AG04449 (cell line): ENCODE measurements around the gene XNDC1N.

Experiments used
- CTCF ChIA-PET: fragments of 350-600 bp; formaldehyde crosslinking; extraction: SDS; loops from one replicate; lab custom pipeline; 2021; ENCODE audit warnings: antibody characterized with exemption; lab: Yijun Ruan, JAX
- POLR2A ChIA-PET: fragments of 400-600, 350-600 bp; formaldehyde crosslinking; extraction: SDS; loops from one replicate; lab custom pipeline; 2020; ENCODE audit warnings: antibody characterized with exemption, inconsistent platforms; lab: Yijun Ruan, JAX
- DNase-seq: peaks from one replicate; pipeline ENCODE4 v3.0.0-alpha.2; 2010; ENCODE audit warnings: low read depth, low spot score
- H3K4me3 ChIP-seq: 2 replicates; pipeline ENCODE4 v1.5.1; 2011; ENCODE audit warnings: low read depth, mild to moderate bottlenecking, control low read depth, low read length
- TF ChIP-seq, protein P1 (sequence below): IDR thresholded peaks from one replicate; pipeline ENCODE4 v1.5.1; 2011; ENCODE audit warnings: mild to moderate bottlenecking, moderate library complexity, low read length, control low read depth, inconsistent platforms; ENCODE audit not compliant: insufficient read depth; ENCODE audit errors: missing control alignments

The XNDC1N gene

GRCh38 chr11:71948314-71949027 lies 20.1 kb upstream of the XNDC1N start:
- DNase-seq: no peak
- no peak overlapping the region for H3K4me3 ChIP-seq
- TF ChIP-seq, protein P1, sequence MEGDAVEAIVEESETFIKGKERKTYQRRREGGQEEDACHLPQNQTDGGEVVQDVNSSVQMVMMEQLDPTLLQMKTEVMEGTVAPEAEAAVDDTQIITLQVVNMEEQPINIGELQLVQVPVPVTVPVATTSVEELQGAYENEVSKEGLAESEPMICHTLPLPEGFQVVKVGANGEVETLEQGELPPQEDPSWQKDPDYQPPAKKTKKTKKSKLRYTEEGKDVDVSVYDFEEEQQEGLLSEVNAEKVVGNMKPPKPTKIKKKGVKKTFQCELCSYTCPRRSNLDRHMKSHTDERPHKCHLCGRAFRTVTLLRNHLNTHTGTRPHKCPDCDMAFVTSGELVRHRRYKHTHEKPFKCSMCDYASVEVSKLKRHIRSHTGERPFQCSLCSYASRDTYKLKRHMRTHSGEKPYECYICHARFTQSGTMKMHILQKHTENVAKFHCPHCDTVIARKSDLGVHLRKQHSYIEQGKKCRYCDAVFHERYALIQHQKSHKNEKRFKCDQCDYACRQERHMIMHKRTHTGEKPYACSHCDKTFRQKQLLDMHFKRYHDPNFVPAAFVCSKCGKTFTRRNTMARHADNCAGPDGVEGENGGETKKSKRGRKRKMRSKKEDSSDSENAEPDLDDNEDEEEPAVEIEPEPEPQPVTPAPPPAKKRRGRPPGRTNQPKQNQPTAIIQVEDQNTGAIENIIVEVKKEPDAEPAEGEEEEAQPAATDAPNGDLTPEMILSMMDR: no peak
- CTCF ChIA-PET: interaction anchor here (0.7 to 0.9 kb wide), 2 partner anchors 29 to 30 kb away, joined by 3 read pairs; no protein-coding TSS in a partner anchor
- POLR2A ChIA-PET: interaction anchor here (1.0 kb wide), 1 partner anchor 15 kb away, joined by 4 read pairs; no protein-coding TSS in a partner anchor

DNA sequence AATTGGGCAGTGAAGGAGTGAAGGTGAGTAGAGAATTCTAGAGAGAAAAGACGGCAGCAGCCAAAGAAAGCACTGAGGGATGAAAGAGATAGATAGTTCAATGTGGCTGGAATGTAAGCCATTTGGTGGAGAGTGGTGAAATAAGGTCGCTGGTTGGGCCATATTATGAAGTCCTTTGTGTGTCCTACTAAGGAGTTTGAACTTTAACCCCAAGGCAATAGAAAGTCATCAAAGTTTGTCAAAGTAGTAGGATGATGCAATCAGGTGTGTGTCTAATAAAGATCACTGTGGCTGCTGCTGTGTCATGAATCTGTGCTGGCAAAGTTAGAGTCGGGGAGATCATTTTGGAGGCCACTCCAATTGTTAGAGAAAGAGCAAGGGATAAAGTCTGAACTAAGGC lies 19.1 kb upstream of the XNDC1N start:
- ChIA-PET CTCF (no interaction called here), POLR2A (interaction anchor here (1.0 kb wide), 1 partner anchor 19 kb away, joined by 3 read pairs; the partner anchor contains the start of gene XNDC1N)
- H3K4me3 ChIP-seq: no peak overlapping the region
- DNase-seq: no peak
- TF ChIP-seq, protein P1: no peak

DNA sequence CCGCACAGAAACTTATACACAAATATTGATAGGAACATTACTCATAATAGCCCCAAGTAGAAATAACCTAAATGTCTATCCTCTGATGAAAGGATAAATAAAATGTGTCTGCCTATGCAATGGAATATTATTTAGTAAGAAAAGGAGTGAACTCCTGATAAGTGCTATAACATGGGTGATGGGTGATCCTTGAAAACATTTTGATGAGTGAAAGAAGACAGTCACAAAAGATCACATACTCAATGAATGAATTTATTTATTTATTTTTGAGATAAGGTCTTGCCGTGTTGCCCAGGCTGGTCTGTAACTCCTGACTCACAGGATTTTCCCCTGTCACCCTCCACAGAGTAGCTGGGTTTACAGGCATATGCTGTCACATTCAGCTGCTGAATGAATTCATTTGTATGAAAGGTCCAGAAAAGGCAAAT lies 17.8 kb upstream of the XNDC1N start:
- POLR2A ChIA-PET: interaction anchor here (1.0 kb wide), 1 partner anchor 18 kb away, joined by 3 read pairs; the partner anchor contains the start of gene XNDC1N
- H3K4me3 ChIP-seq: no peak overlapping the region
- TF ChIP-seq, protein P1: no peak
- CTCF ChIA-PET: interaction anchor here (1.4 kb wide), 1 partner anchor 82 kb away, joined by 4 read pairs; no protein-coding TSS in a partner anchor
- DNase-seq: no peak

GRCh38 chr11:71940561-71941219 lies 12.3 kb upstream of the XNDC1N start:
- POLR2A ChIA-PET: no interaction called here
- CTCF ChIA-PET: interaction anchor here (1.1 kb wide), 1 partner anchor 490 kb away, joined by 3 read pairs; no protein-coding TSS in a partner anchor
- no peak for DNase-seq

GRCh38 chr11:71937826-71938225 lies 9.4 kb upstream of the XNDC1N start:
- H3K4me3 ChIP-seq: no peak overlapping the region
- TF ChIP-seq, protein P1: no peak
- ChIA-PET POLR2A (no interaction called here), CTCF (no interaction called here)
- DNase-seq: no peak

More at GRCh38 chr11:71940561-71941219, 12.3 kb upstream of the XNDC1N start:
- H3K4me3 ChIP-seq: no peak overlapping the region
- TF ChIP-seq, protein P1: no peak

DNA sequence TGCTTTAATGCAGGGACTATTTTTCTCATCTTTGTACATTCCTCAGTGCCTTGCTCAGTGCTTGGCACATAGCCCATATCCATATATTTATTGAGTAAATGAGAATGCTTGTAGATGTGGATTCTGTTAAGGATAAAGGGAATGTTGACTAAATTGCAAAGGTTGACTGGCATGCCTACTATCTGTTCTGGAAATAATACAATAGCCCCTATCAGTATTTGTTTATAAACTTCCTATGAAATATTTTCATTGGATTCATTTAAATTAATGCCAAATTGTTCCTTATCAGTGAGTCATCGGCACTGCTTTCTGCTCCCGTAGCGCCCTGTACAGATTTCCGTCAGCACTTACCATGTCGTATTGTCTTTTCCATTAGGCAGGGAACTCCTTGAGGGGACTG lies 8.4 kb upstream of the XNDC1N start:
- no peak overlapping the region for H3K4me3 ChIP-seq
- ChIA-PET CTCF (no interaction called here), POLR2A (no interaction called here)
- TF ChIP-seq, protein P1: no peak
- no peak for DNase-seq
